ENCODE measurements around the gene SLMAP.

Gene SLMAP

GRCh38 chr3:57785446-57785845 lies 29.3 kb downstream of the SLMAP start:
- in situ Hi-C loops (cut with MboI; ENCODE audit: low sequenced_read_pairs, unreplicated experiment) = no loop called here
- no peak for TF ChIP-seq CTCF (IDR thresholded peaks at IDR 0.05; ENCODE audit: borderline replicate concordance, control extremely low read depth, extremely low read depth, insufficient read depth, missing control alignments)
- no peak for DNase-seq (ENCODE audit: low spot score)

GRCh38 chr3:57787867-57788623 lies 31.9 kb downstream of the SLMAP start:
- TF ChIP-seq CTCF (IDR thresholded peaks at IDR 0.05; ENCODE audit: borderline replicate concordance, control extremely low read depth, extremely low read depth, insufficient read depth, missing control alignments) = no peak
- in situ Hi-C loops (cut with MboI; ENCODE audit: low sequenced_read_pairs, unreplicated experiment) = no loop called here
- peak; percentile 80 for DNase-seq (ENCODE audit: low spot score)

- no peak for DNase-seq (ENCODE audit: low spot score)
- in situ Hi-C loops (cut with MboI; ENCODE audit: low sequenced_read_pairs, unreplicated experiment) = no loop called here
- TF ChIP-seq CTCF (IDR thresholded peaks at IDR 0.05; ENCODE audit: borderline replicate concordance, control extremely low read depth, extremely low read depth, insufficient read depth, missing control alignments) = no peak
Observed at GRCh38 chr3:57788624-57789018, 32.5 kb downstream of the SLMAP start.

GRCh38 chr3:57791245-57791644 lies 35.1 kb downstream of the SLMAP start:
- no peak for TF ChIP-seq CTCF (IDR thresholded peaks at IDR 0.05; ENCODE audit: borderline replicate concordance, control extremely low read depth, extremely low read depth, insufficient read depth, missing control alignments)
- no peak for DNase-seq (ENCODE audit: low spot score)
- in situ Hi-C loops (cut with MboI; ENCODE audit: low sequenced_read_pairs, unreplicated experiment) = no loop called here

- no peak for TF ChIP-seq CTCF (IDR thresholded peaks at IDR 0.05; ENCODE audit: borderline replicate concordance, control extremely low read depth, extremely low read depth, insufficient read depth, missing control alignments)
- no peak for DNase-seq (ENCODE audit: low spot score)
- in situ Hi-C loops (cut with MboI; ENCODE audit: low sequenced_read_pairs, unreplicated experiment) = no loop called here
Observed at GRCh38 chr3:57792198-57792597, 36.1 kb downstream of the SLMAP start.

- in situ Hi-C loops (cut with MboI; ENCODE audit: low sequenced_read_pairs, unreplicated experiment) = no loop called here
- DNase-seq (ENCODE audit: low spot score) = no peak
- TF ChIP-seq CTCF (IDR thresholded peaks at IDR 0.05; ENCODE audit: borderline replicate concordance, control extremely low read depth, extremely low read depth, insufficient read depth, missing control alignments) = no peak
Observed at GRCh38 chr3:57793737-57794187, 37.7 kb downstream of the SLMAP start.
